CD4-positive, alpha-beta T cell (primary cell): ENCODE measurements around the gene EID3. TPM values are rescaled to one million over a fixed set of nuclear protein-coding genes. Genes with fewer than 3 reads are reported as not detected.
"Not testable (repeated sequence)": the region's sequence is repeated elsewhere in the genome, so short reads cannot be mapped to it uniquely, and the experiment has no call there.

Source experiments
- ATAC-seq: fragments of 200-7000 bp; cut with Tn5 transposase; one replicate; pipeline ENCODE4 v1.10.0; 2022; ENCODE audit warnings: mild to moderate bottlenecking; ENCODE audit not compliant: poor library complexity
- CTCF ChIA-PET: fragments of 350-600 bp; sonication (Branson Sonifier 250); formaldehyde crosslinking; loops from one replicate; lab custom pipeline; 2021; ENCODE audit warnings: antibody characterized with exemption, inconsistent platforms; lab: Charles Lee
- POLR2A ChIA-PET: fragments of 350-600 bp; sonication (Branson Sonifier 250); formaldehyde crosslinking; loops from one replicate; lab custom pipeline; 2021; ENCODE audit warnings: antibody characterized with exemption, inconsistent platforms; lab: Charles Lee
- DNase-seq, 14 experiments: peaks; one replicate each; pipeline ENCODE4 v3.0.0-alpha.2; 2013 to 2020; ENCODE audit warnings: mixed read lengths in 2 of 14
- H3K27ac ChIP-seq, 2 donors: one replicate each; pipeline versions ENCODE4 v1.5.1 to v1.7.0; 2013; ENCODE audit warnings: low read length in 2 of 2, low read depth in 1 of 2, mild to moderate bottlenecking in 1 of 2
- H3K27me3 ChIP-seq, 2 experiments: 1 replicate in 1 of 2; 2 replicates in 1 of 2; pipeline versions ENCODE4 v1.6.1 to v1.7.0; 2013; ENCODE audit warnings: low read length in 2 of 2, control low read depth in 1 of 2, mild to moderate bottlenecking in 1 of 2, moderate library complexity in 1 of 2; ENCODE audit not compliant: insufficient read depth in 2 of 2, control insufficient read depth in 1 of 2
- H3K36me3 ChIP-seq: one replicate; pipeline ENCODE4 v1.6.1; 2013; ENCODE audit warnings: low read length, control low read depth; ENCODE audit not compliant: insufficient read depth
- H3K4me1 ChIP-seq: one replicate; pipeline ENCODE4 v1.6.1; 2013; ENCODE audit warnings: low read length, control low read depth; ENCODE audit not compliant: insufficient read depth
- H3K4me3 ChIP-seq: one replicate; pipeline ENCODE4 v1.5.1; 2013; ENCODE audit warnings: mild to moderate bottlenecking, low read length, moderate library complexity
- H3K9me3 ChIP-seq, 2 experiments: 1 replicate in 1 of 2; 2 replicates in 1 of 2; pipeline versions ENCODE4 v1.6.1 to v1.7.0; 2013; ENCODE audit warnings: low read length in 2 of 2, mild to moderate bottlenecking in 2 of 2, control low read depth in 1 of 2, moderate library complexity in 1 of 2; ENCODE audit not compliant: control insufficient read depth in 1 of 2, insufficient read depth in 1 of 2
- H3K27ac Mint-ChIP-seq: one replicate; pipeline ENCODE4 v1.8.0; 2020; ENCODE audit warnings: mixed read lengths
- H3K27me3 Mint-ChIP-seq: one replicate; pipeline ENCODE4 v1.8.0; 2021; ENCODE audit warnings: mixed read lengths
- H3K36me3 Mint-ChIP-seq: one replicate; pipeline ENCODE4 v1.8.0; 2021; ENCODE audit warnings: low read depth, mixed read lengths
- H3K4me1 Mint-ChIP-seq: one replicate; pipeline ENCODE4 v1.8.0; 2021; ENCODE audit warnings: low read depth, mixed read lengths
- H3K4me3 Mint-ChIP-seq: one replicate; pipeline ENCODE4 v1.8.0; 2020; ENCODE audit warnings: mild to moderate bottlenecking, mixed read lengths
- H3K9me3 Mint-ChIP-seq: one replicate; pipeline ENCODE4 v1.8.0; 2020; ENCODE audit warnings: mixed read lengths
- CTCF ChIP-seq: fragments of 200-600 bp; IDR thresholded peaks from one replicate; pipeline ENCODE4 v1.8.0; 2022; ENCODE audit warnings: antibody characterized with exemption, mild to moderate bottlenecking
- intact Hi-C, 2 experiments: fragments of 100-400 bp; cut with DNase I in 1 of 2; cut with micrococcal nuclease in 1 of 2; formaldehyde crosslinking; loops; one replicate each; pipeline versions ENCODE4 v1.15.1 to v1.9.0; 2023 to 2025; cut with DNase I, micrococcal nuclease
- total RNA-seq, 174 experiments: library from RNA in 2 of 174; stranded (reverse) in 2 of 174; gene quantifications; one replicate each; pipeline ENCODE4 v1.2.3 and lab custom pipeline; 2021 to 2026

Gene EID3
- total RNA-seq, 2 experiments from 2014 or later: 13.5 to 14.3 TPM

GRCh38 chr12:104328790-104329189, 25.3 kb downstream of the EID3 start:
- ChIA-PET POLR2A (no interaction called here), CTCF (no interaction called here)
- H3K27me3 Mint-ChIP-seq: no peaks in the 10 kb centered on the region
- H3K36me3 ChIP-seq: peaks cover 63% of the 10 kb centered on the region
- no peak for ATAC-seq
- no peaks in the 10 kb centered on the region for H3K27me3 ChIP-seq
- H3K9me3 Mint-ChIP-seq: no peaks in the 10 kb centered on the region
- H3K4me1 Mint-ChIP-seq: no peaks in the 10 kb centered on the region
- H3K36me3 Mint-ChIP-seq: peaks cover 68% of the 10 kb centered on the region
- no peak overlapping the region for H3K27ac Mint-ChIP-seq
- no peak overlapping the region for H3K4me3 Mint-ChIP-seq
- no peak overlapping the region for H3K27ac ChIP-seq
- H3K9me3 ChIP-seq: no peaks in the 10 kb centered on the region
- H3K4me3 ChIP-seq: no peak overlapping the region
- intact Hi-C loops: no loop called here
- DNase-seq: no peak
- no peaks in the 10 kb centered on the region for H3K4me1 ChIP-seq
- TF ChIP-seq CTCF: no peak

GRCh38 chr12:104329707-104330532, 26.4 kb downstream of the EID3 start:
- intact Hi-C loops: no loop called here
- Mint-ChIP-seq H3K27me3 (no peaks in the 10 kb centered on the region), H3K4me3 (no peak overlapping the region), H3K9me3 (no peaks in the 10 kb centered on the region), H3K4me1 (no peaks in the 10 kb centered on the region), H3K36me3 (peaks cover 69% of the 10 kb centered on the region), H3K27ac (no peak overlapping the region)
- H3K9me3 ChIP-seq: no peaks in the 10 kb centered on the region
- DNase-seq: no peak
- no peak overlapping the region for H3K4me3 ChIP-seq
- no peaks in the 10 kb centered on the region for H3K27me3 ChIP-seq
- no peak for TF ChIP-seq CTCF
- H3K4me1 ChIP-seq: no peaks in the 10 kb centered on the region
- CTCF ChIA-PET: no interaction called here
- no peak overlapping the region for H3K27ac ChIP-seq
- no peak for ATAC-seq
- H3K36me3 ChIP-seq: peaks cover 63% of the 10 kb centered on the region
- POLR2A ChIA-PET: no interaction called here

GRCh38 chr12:104331376-104331775, 27.8 kb downstream of the EID3 start:
- Histone ChIP-seq H3K36me3 (peaks cover 64% of the 10 kb centered on the region), H3K4me1 (no peaks in the 10 kb centered on the region), H3K9me3 (no peaks in the 10 kb centered on the region), H3K27me3 (no peaks in the 10 kb centered on the region), H3K27ac (no peak overlapping the region), H3K4me3 (no peak overlapping the region)
- POLR2A ChIA-PET: interaction anchor here (0.8 kb wide), 1 partner anchor 706 kb away, joined by 5 read pairs; no protein-coding TSS in a partner anchor
- no peak overlapping the region for H3K27ac Mint-ChIP-seq
- ATAC-seq (no peak), DNase-seq (no peak)
- H3K4me1 Mint-ChIP-seq: no peaks in the 10 kb centered on the region
- peaks cover 69% of the 10 kb centered on the region for H3K36me3 Mint-ChIP-seq
- H3K4me3 Mint-ChIP-seq: no peak overlapping the region
- TF ChIP-seq CTCF: no peak
- no peaks in the 10 kb centered on the region for H3K27me3 Mint-ChIP-seq
- intact Hi-C loops: no loop called here
- CTCF ChIA-PET: no interaction called here
- no peaks in the 10 kb centered on the region for H3K9me3 Mint-ChIP-seq

GRCh38 chr12:104332273-104332672, 28.7 kb downstream of the EID3 start:
- POLR2A ChIA-PET, H3K4me1 ChIP-seq, H3K4me3 ChIP-seq, H3K9me3 ChIP-seq, H3K27ac Mint-ChIP-seq, DNase-seq, intact Hi-C loops, H3K27ac ChIP-seq, H3K9me3 Mint-ChIP-seq, H3K27me3 Mint-ChIP-seq, H3K4me3 Mint-ChIP-seq, H3K4me1 Mint-ChIP-seq, ATAC-seq, H3K27me3 ChIP-seq: not testable (repeated sequence)
- CTCF ChIA-PET: interaction anchor here (1.4 kb wide), 1 partner anchor 9 kb away, joined by 3 read pairs; no protein-coding TSS in a partner anchor
- H3K36me3 ChIP-seq: peaks cover 65% of the 10 kb centered on the region
- peaks cover 69% of the 10 kb centered on the region for H3K36me3 Mint-ChIP-seq
